IMR-90 (cell line): ENCODE measurements around the gene PSPC1. TPM values are rescaled to one million over a fixed set of nuclear protein-coding genes. Genes with fewer than 3 reads are reported as not detected.

ENCODE experiments used
- ATAC-seq: fragments of 200-7000 bp; cut with Tn5 transposase; 2 replicates; pipeline ENCODE4 v1.9.1; 2020; ENCODE audit warnings: low read depth, mild to moderate bottlenecking, moderate library complexity
- BruUV-seq: library from RNA; stranded (reverse); fragments of 400-500 nt; replicated peaks from 2 replicates; lab custom pipeline; 2021; lab: Mats Ljungman, UMichigan
- CTCF ChIA-PET: fragments of 300-600 bp; formaldehyde crosslinking; extraction: SDS; loops from one replicate; lab custom pipeline; 2021; ENCODE audit warnings: antibody characterized with exemption; lab: Yijun Ruan, JAX
- POLR2A ChIA-PET: fragments of 300-600 bp; sonication (Branson Sonifier 250); formaldehyde crosslinking; loops from one replicate; lab custom pipeline; 2022; ENCODE audit warnings: antibody characterized with exemption; ENCODE audit not compliant: unreplicated experiment; lab: Charles Lee
- DNase-seq: peaks from one replicate; pipeline ENCODE4 v3.0.0; 2013
- H2AFZ ChIP-seq: replicated peaks from 2 replicates; pipeline ENCODE3; 2013; ENCODE audit warnings: low read length, mild to moderate bottlenecking; ENCODE audit not compliant: poor library complexity
- H2AK5ac ChIP-seq: 2 replicates; pipeline ENCODE4 v1.6.1; 2013; ENCODE audit warnings: low read depth, low read length, inconsistent platforms
- H2AK9ac ChIP-seq: replicated peaks from 2 replicates; pipeline ENCODE3; 2013; ENCODE audit warnings: mild to moderate bottlenecking, low read depth, low read length, moderate library complexity; ENCODE audit not compliant: poor library complexity
- H2BK120ac ChIP-seq: 2 replicates; pipeline ENCODE4 v1.6.1; 2013; ENCODE audit warnings: low read depth, low read length, inconsistent platforms
- H2BK15ac ChIP-seq: 3 replicates; pipeline ENCODE4 v1.6.1; 2013; ENCODE audit warnings: low read depth, low read length, inconsistent platforms
- H2BK20ac ChIP-seq: 2 replicates; pipeline ENCODE4 v1.6.1; 2013; ENCODE audit warnings: low read depth, mild to moderate bottlenecking, inconsistent platforms, low read length, moderate library complexity
- H2BK5ac ChIP-seq: 2 replicates; pipeline ENCODE4 v1.6.1; 2013; ENCODE audit warnings: mild to moderate bottlenecking, low read depth, low read length, inconsistent platforms; ENCODE audit not compliant: poor library complexity, severe bottlenecking
- H3K14ac ChIP-seq: replicated peaks from 2 replicates; pipeline ENCODE4 v1.6.1; 2013; ENCODE audit warnings: low read depth, low read length, inconsistent platforms
- H3K18ac ChIP-seq: 2 replicates; pipeline ENCODE4 v1.6.1; 2013; ENCODE audit warnings: low read depth, low read length, control low read depth
- H3K23ac ChIP-seq: 2 replicates; pipeline ENCODE4 v1.6.1; 2013; ENCODE audit warnings: low read depth, low read length, inconsistent platforms
- H3K27ac ChIP-seq: 2 replicates; pipeline ENCODE4 v1.5.1; 2013; ENCODE audit warnings: mild to moderate bottlenecking, control low read depth, low read length; ENCODE audit not compliant: insufficient read depth
- H3K27me3 ChIP-seq: 2 replicates; pipeline ENCODE4 v1.6.1; 2013; ENCODE audit warnings: low read length; ENCODE audit not compliant: control insufficient read depth, insufficient read depth
- H3K36me3 ChIP-seq: 2 replicates; pipeline ENCODE4 v1.6.1; 2013; ENCODE audit warnings: low read length, mixed read lengths; ENCODE audit not compliant: control insufficient read depth, insufficient read depth
- H3K4ac ChIP-seq: 2 replicates; pipeline ENCODE4 v1.6.1; 2013; ENCODE audit warnings: low read depth, low read length, inconsistent platforms
- H3K4me1 ChIP-seq: 2 replicates; pipeline ENCODE4 v1.6.1; 2013; ENCODE audit warnings: low read length, mixed read lengths; ENCODE audit not compliant: control insufficient read depth, insufficient read depth
- H3K4me2 ChIP-seq: 2 replicates; pipeline ENCODE4 v1.6.1; 2013; ENCODE audit warnings: low read depth, mild to moderate bottlenecking, control low read depth, low read length, moderate library complexity
- H3K4me3 ChIP-seq: 2 replicates; pipeline ENCODE4 v1.5.1; 2013; ENCODE audit warnings: low read depth, mild to moderate bottlenecking, control low read depth, low read length, moderate library complexity; ENCODE audit not compliant: insufficient read depth
- H3K56ac ChIP-seq: 2 replicates; pipeline ENCODE4 v1.6.1; 2013; ENCODE audit warnings: low read length, inconsistent platforms; ENCODE audit not compliant: insufficient read depth; ENCODE audit errors: extremely low read depth
- H3K79me1 ChIP-seq, 2 experiments: 2 replicates each; pipeline ENCODE4 v1.6.1; 2013; ENCODE audit warnings: low read length in 2 of 2, inconsistent platforms in 1 of 2, low read depth in 1 of 2
- H3K9ac ChIP-seq: 2 replicates; pipeline ENCODE4 v1.6.1; 2013; ENCODE audit warnings: low read depth, low read length, control low read depth
- H3K9me1 ChIP-seq: 2 replicates; pipeline ENCODE4 v1.6.1; 2013; ENCODE audit warnings: low read length, inconsistent platforms; ENCODE audit not compliant: insufficient read depth
- H3K9me3 ChIP-seq: 2 replicates; pipeline ENCODE4 v1.6.1; 2013; ENCODE audit warnings: low read length; ENCODE audit not compliant: control insufficient read depth, insufficient read depth
- H4K20me1 ChIP-seq: 2 replicates; pipeline ENCODE4 v1.6.1; 2013; ENCODE audit warnings: low read length, inconsistent platforms; ENCODE audit not compliant: insufficient read depth
- H4K5ac ChIP-seq: 2 replicates; pipeline ENCODE4 v1.6.1; 2013; ENCODE audit warnings: mild to moderate bottlenecking, low read depth, low read length, control low read depth
- H4K8ac ChIP-seq, 2 experiments: 2 replicates each; pipeline ENCODE4 v1.6.1; 2013; ENCODE audit warnings: low read depth in 2 of 2, low read length in 2 of 2, control low read depth in 1 of 2, inconsistent platforms in 1 of 2
- H4K91ac ChIP-seq: 2 replicates; pipeline ENCODE4 v1.6.1; 2013; ENCODE audit warnings: low read depth, low read length, inconsistent platforms; ENCODE audit not compliant: insufficient read depth
- CHD1 ChIP-seq: IDR thresholded peaks from 2 replicates; pipeline ENCODE4 v1.6.1; 2012; ENCODE audit warnings: low read depth, low read length, improper control_type of control experiment
- ELK1 ChIP-seq: fragments of 150-350 bp; IDR thresholded peaks from 2 replicates; pipeline ENCODE4 v1.6.1; 2016; ENCODE audit warnings: low read depth, mild to moderate bottlenecking, low read length, moderate library complexity, borderline replicate concordance
- FOS ChIP-seq: fragments of 150-350 bp; IDR thresholded peaks from 2 replicates; pipeline ENCODE4 v1.6.1; 2016; ENCODE audit warnings: low read depth, low read length
- MAFK ChIP-seq: IDR thresholded peaks from 2 replicates; pipeline ENCODE4 v1.6.1; 2012; ENCODE audit warnings: low read depth, low read length, improper control_type of control experiment
- NFE2L2 ChIP-seq: fragments of 150-350 bp; IDR thresholded peaks from 2 replicates; pipeline ENCODE4 v1.6.1; 2016; ENCODE audit warnings: low read depth, mild to moderate bottlenecking, low read length
- POLR2A ChIP-seq: IDR thresholded peaks from 2 replicates; pipeline ENCODE4 v1.6.1; 2012; ENCODE audit warnings: mild to moderate bottlenecking, low read depth, low read length
- RAD21 ChIP-seq: IDR thresholded peaks from 2 replicates; pipeline ENCODE4 v1.6.1; 2012; ENCODE audit warnings: low read length, improper control_type of control experiment
- RCOR1 ChIP-seq: IDR thresholded peaks from 2 replicates; pipeline ENCODE4 v1.6.1; 2012; ENCODE audit warnings: mild to moderate bottlenecking, low read length, improper control_type of control experiment; ENCODE audit not compliant: insufficient replicate concordance
- RFX5 ChIP-seq: IDR thresholded peaks from 2 replicates; pipeline ENCODE4 v1.8.0; 2012; ENCODE audit warnings: low read depth, mild to moderate bottlenecking, low read length, moderate library complexity
- SMC3 ChIP-seq: fragments of 150-350 bp; IDR thresholded peaks from 2 replicates; pipeline ENCODE4 v1.6.1; 2016; ENCODE audit warnings: low read depth, mild to moderate bottlenecking, antibody characterized with exemption, low read length, moderate library complexity
- WGBS, 2 experiments: methylation state at CpG; one replicate each; pipeline versions ENCODE4 v1.1.5 to v1.1.7; 2013; ENCODE audit warnings: missing lambda C conversion rate in 2 of 2; ENCODE audit not compliant: insufficient read length in 1 of 2; ENCODE audit errors: extremely low coverage in 2 of 2; 5-methylcytosine and 5-hydroxymethylcytosine counted together
- dilution Hi-C: fragments of 300-500 bp; cut with HindIII; formaldehyde crosslinking; loops from one replicate; pipeline ENCODE4 v1.14.3; 2018; ENCODE audit warnings: low sequenced_read_pairs; ENCODE audit not compliant: unreplicated experiment
- in situ Hi-C: fragments of 300-500 bp; cut with MboI; formaldehyde crosslinking; loops from 3 replicates; pipeline ENCODE4 v1.14.3; 2019; ENCODE audit warnings: low sequenced_read_pairs, inconsistent platforms, mixed read lengths
- intact Hi-C: fragments of 100-400 bp; cut with micrococcal nuclease; formaldehyde crosslinking; loops from 2 replicates; pipeline ENCODE4 v1.10.0; 2022
- polyA plus RNA-seq, 3 experiments: library from polyadenylated mRNA; depleted of rRNA; stranded (reverse); fragments of >200 nt; gene quantifications; 2 replicates each; pipeline ENCODE4 v1.2.3, GENCODE V29; 2012; ENCODE audit warnings: low replicate concordance in 1 of 3
- total RNA-seq: library from RNA; depleted of rRNA; stranded (reverse); fragments of >200 nt; gene quantifications from 2 replicates; pipeline ENCODE4 v1.2.3, GENCODE V29; 2012
- TF ChIP-seq, protein P1 (sequence below): fragments of 150-350 bp; IDR thresholded peaks from 2 replicates; pipeline ENCODE4 v1.6.1; 2017; ENCODE audit warnings: mild to moderate bottlenecking, antibody characterized with exemption, low read length, low read depth

The PSPC1 gene
- total and polyA plus RNA-seq, 2 of the 4 experiments (the other 2 are of a cell fraction) = 38.3 to 39.8 TPM

DNA sequence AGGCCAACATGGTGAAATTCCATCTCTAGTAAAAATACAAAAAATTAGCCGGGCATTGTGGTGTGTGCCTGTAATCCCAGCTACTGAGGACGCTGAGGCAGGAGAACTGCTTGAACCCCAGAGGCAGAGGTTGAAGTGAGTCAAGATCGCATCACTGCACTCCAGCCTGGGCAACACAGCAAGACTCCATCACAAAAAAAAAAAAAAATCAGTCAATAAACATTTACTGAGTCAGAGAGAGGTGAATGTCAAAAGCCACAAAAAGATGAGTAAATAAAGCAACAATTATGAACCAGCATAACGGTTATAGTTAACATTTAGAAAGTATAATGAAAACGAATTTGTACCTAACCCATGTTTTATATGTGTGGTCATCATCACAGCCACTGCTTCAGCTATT, 23.1 kb downstream of the PSPC1 start:
- H2BK15ac ChIP-seq = no peak overlapping the region
- no TSS peak for BruUV-seq
- no peak for ATAC-seq

More for the DNA sequence above, 23.1 kb downstream of the PSPC1 start:
- H3K4me3 ChIP-seq = no peak overlapping the region
- H3K9me1 ChIP-seq = peaks cover 4% of the 10 kb centered on the region
- no peak overlapping the region for H4K91ac ChIP-seq
- no peak overlapping the region for H3K18ac ChIP-seq
- intact Hi-C loops = loop anchor here (10.0 kb wide), 1 partner anchor 45 kb away; no protein-coding TSS in a partner anchor
- peaks cover 45% of the 10 kb centered on the region for H3K36me3 ChIP-seq
- no peak overlapping the region for H3K14ac ChIP-seq
- DNase-seq = peak; percentile 4
- in situ Hi-C loops = no loop called here
- H3K4me1 ChIP-seq = no peaks in the 10 kb centered on the region
- H3K4ac ChIP-seq = no peak overlapping the region
- no peak overlapping the region for H2BK20ac ChIP-seq
- H3K56ac ChIP-seq = no peak overlapping the region
- no peak overlapping the region for H3K23ac ChIP-seq
- H3K9me3 ChIP-seq = no peaks in the 10 kb centered on the region
- H3K79me1 ChIP-seq = peaks cover 12 to 57% of the 10 kb centered on the region in 2 experiments
- dilution Hi-C loops = no loop called here
- H2AK5ac ChIP-seq = peak overlapping the region; percentile 16; the same call in 1 of the 2 replicates
- no peaks in the 10 kb centered on the region for H3K27me3 ChIP-seq
- H3K27ac ChIP-seq = no peak overlapping the region
- no peak overlapping the region for H2AK9ac ChIP-seq
- H2BK120ac ChIP-seq = no peak overlapping the region
- no peak overlapping the region for H3K4me2 ChIP-seq
- no peak overlapping the region for H4K5ac ChIP-seq
- ChIA-PET CTCF (no interaction called here), POLR2A (no interaction called here)
- TF ChIP-seq RAD21 = no peak
- TF ChIP-seq, protein P1, sequence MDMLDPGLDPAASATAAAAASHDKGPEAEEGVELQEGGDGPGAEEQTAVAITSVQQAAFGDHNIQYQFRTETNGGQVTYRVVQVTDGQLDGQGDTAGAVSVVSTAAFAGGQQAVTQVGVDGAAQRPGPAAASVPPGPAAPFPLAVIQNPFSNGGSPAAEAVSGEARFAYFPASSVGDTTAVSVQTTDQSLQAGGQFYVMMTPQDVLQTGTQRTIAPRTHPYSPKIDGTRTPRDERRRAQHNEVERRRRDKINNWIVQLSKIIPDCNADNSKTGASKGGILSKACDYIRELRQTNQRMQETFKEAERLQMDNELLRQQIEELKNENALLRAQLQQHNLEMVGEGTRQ = no peak
- TF ChIP-seq CHD1 = no peak
- no peak for TF ChIP-seq RFX5
- TF ChIP-seq RCOR1 = no peak
- TF ChIP-seq ELK1 = no peak
- TF ChIP-seq POLR2A = no peak
- TF ChIP-seq FOS = no peak
- TF ChIP-seq SMC3 = no peak
- TF ChIP-seq NFE2L2 = no peak
- TF ChIP-seq MAFK = no peak
- no peak overlapping the region for H3K9ac ChIP-seq
- WGBS, 2 experiments = no CpG with 5 or more reads among the region's 5 CpGs
- peak overlapping the region; percentile 6 for H2BK5ac ChIP-seq
- H4K8ac ChIP-seq = no peak overlapping the region
- peaks cover 42% of the 10 kb centered on the region for H4K20me1 ChIP-seq
- no peak overlapping the region for H2AFZ ChIP-seq
